GM19239 (cell line): ENCODE measurements around the gene SH3BGRL3.
"Not testable (repeated sequence)": the region's sequence is repeated elsewhere in the genome, so short reads cannot be mapped to it uniquely, and the experiment has no call there.

ENCODE experiments used
- DNase-seq: peaks from one replicate; pipeline ENCODE4 v3.0.0; 2011; ENCODE audit warnings: low spot score; ENCODE audit not compliant: insufficient read length
- FAIRE-seq: peaks from 2 replicates; lab custom pipeline; 2011; peaks lifted over from hg19 to GRCh38; lab: Jason Lieb, UNC

The SH3BGRL3 gene

DNA sequence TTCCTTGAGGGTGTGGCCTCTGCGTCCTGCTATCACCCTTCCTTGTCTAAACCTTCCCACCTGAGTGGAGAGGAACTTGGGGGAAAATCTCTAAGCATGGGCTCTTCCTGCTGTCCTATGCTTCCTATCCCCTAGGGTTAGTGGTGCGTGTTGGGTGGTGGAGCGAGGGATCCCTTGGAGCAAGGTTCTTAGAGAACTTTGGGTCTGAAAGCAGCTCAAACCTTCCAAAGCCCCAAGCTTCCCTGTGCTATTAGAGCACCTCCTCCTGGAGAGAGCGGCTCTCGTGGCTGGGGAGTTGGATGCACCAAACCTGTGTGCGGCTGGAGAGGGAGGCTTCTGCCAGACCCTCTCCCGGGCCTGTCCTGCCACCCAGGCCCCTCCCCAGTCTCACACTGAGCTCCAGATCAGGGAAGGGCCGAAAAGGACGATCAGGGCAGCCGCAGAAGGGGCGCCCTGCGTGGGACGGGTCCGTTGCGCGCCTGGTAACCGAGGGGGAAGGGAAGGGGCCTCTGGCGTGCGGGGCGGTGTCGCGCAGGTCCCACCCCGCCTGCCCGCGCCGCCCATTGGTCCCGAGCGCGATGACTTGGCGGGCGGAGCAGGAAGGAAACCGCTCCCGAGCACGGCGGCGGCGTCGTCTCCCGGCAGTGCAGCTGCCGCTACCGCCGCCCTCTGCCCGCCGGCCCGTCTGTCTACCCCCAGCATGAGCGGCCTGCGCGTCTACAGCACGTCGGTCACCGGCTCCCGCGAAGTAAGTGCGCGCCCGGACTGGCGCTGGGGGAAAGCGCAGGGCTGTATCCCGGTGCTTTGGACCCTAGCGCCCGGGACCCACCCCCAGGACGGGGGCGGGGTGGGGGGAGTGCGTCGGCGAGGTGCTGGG, at the start of gene SH3BGRL3:
Gene SH3BGRL3 (plus strand): TSS at position 631 of the 877 bp plus-strand sequence. CDS start 70 bp downstream, at position 701.
- DNase-seq: peak; percentile 90
- FAIRE-seq: peak; percentile 79

DNA sequence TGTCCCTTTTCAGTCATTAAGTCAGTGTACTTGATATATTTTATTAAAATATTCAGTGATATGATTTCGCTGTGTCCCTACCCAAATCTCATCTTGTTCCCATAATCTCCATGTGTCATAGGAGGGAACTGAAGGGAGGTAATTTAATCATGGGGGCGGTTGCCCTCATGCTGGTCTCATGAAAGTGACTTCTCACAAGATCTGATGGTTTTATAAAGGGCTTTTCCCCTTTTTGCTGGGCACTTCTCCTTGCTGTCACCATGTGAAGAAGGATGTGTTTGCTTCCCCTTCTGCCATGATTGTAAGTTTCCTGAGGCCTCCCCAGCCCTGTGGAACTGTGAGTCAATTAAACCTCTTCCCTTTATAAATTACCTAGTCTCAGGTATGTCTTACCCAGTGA, 49.2 kb upstream of the SH3BGRL3 start:
- not testable (repeated sequence) for FAIRE-seq, DNase-seq

- FAIRE-seq (peak; percentile 97), DNase-seq (peak; percentile 95)
Measured at GRCh38 chr1:26233903-26234643, 45.8 kb upstream of the SH3BGRL3 start, which contains the start of gene CEP85. TSS of gene CEP85 (plus strand) at chr1:26234200. CDS start at chr1:26239784, 5,584 bp downstream.

DNA sequence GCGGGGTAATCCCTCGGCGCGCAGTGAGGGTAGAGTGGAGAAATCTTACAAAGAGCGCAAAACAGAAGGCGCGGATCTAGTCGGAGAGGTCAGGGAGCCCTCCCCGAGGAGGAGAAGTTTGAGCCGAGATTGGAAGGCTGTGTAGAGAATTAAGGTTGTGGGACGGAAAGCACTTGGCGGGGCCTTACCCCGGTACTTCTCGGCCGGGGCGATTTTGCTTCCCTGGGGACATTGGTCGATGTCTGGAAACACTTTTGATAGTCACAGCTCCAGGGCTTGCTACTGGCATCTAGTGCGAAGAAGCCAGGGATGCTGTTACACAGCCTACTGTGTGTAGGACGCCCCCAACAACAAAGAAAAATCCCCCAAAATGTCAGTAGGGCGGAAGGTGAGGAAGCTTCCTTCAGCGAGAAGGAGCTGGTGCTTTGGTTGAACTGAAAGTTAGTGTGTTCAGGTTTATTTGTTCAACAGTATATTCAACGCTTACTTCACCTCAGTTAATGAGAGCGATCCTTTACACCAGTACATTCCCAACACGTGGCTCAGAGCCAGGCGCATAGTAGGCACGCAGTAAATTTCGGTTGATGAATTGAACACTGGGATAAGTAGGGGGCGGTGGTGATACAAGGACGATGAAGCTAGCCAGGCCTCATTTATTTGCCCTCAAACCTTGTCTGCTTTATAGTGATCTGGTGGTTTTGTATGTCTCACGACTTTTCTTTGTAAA, 45.1 kb upstream of the SH3BGRL3 start:
- FAIRE-seq (peak; percentile 86), DNase-seq (no peak)

GRCh38 chr1:26237230-26237966, 42.5 kb upstream of the SH3BGRL3 start:
- DNase-seq (no peak), FAIRE-seq (peak; percentile 44)

DNA sequence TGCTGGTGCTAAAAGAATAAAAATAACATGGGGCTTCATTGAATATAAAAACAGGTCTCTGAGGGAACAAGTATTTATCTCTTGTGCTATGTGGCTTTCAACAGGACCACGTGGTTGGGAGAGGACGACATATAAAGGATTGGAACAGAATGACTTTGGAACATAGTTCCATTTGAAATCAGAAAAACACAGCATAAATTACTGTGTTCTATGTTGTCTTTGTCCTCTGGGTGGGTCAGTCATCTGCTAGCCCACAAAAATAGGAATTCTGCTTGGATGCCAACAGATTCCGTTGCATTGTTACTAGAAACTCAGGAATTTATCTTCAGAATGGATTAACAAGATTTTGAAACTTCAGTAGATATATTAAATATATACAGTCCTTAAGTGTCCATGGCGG, 40.0 kb upstream of the SH3BGRL3 start:
- FAIRE-seq (no peak), DNase-seq (no peak)

DNA sequence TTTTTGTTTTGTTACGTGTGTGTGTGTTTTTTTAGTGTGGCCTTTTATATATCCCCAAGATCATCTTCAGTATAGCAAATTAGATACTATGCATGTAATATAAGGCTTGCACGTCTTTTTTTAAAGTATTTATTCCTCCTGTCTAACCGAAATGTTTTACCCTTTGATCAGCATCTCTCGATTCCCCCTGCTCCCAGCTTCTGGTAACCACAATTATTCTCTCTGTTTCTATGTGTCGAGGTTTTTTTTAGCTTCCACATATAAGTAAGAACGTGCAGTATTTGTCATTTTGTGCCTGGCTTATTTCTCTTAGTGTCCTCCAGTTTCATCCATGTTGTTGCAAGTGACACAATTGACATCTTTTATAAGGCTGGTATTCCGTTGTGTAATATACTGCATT, 27.2 kb upstream of the SH3BGRL3 start:
- FAIRE-seq (no peak), DNase-seq (no peak)

GRCh38 chr1:26254404-26254803, 25.5 kb upstream of the SH3BGRL3 start:
- no peak for FAIRE-seq
- no peak for DNase-seq

GRCh38 chr1:26257222-26257621, 22.7 kb upstream of the SH3BGRL3 start:
- DNase-seq (no peak), FAIRE-seq (no peak)

DNA sequence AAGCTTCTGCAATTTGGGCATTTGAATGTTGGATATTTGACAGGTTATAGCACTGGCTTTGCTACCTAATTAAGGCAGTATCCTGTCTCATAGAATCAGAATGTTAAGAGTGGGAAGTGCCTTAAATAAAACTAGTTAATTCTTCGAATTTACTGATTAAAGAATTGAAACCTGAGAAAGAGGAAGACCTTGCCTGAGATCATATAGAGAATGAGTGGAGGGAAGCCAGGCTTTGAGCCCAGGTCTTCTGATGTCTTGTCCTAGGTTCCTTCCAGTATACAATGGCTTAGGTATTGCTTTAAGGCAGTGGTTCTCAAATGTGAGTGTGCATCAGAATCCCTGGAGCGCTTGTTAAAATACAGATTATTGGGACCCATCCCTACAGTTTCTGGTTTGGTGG, 20.9 kb upstream of the SH3BGRL3 start:
- DNase-seq: no peak
- no peak for FAIRE-seq

DNA sequence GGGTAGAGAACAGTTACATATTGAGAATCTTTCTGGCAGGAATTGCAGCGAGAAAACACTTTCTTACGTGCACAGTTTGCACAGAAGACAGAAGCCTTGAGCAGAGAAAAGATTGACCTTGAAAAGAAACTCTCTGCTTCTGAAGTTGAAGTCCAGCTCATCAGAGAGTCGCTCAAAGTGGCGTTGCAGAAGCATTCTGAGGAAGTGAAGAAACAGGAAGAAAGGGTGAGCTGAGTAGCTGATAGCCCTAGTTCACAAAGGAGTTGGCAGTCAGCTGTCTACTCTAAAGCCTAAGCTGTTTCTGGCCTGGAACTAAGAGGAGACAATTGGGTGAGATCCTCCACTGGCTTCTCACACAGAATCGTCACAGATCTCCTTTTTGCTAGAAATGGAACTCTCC, 20.3 kb upstream of the SH3BGRL3 start:
- no peak for FAIRE-seq
- DNase-seq: no peak

- FAIRE-seq (no peak), DNase-seq (no peak)
Measured at GRCh38 chr1:26263212-26263611, 16.7 kb upstream of the SH3BGRL3 start.

- DNase-seq (no peak), FAIRE-seq (no peak)
Measured at GRCh38 chr1:26265405-26265804, 14.5 kb upstream of the SH3BGRL3 start.

DNA sequence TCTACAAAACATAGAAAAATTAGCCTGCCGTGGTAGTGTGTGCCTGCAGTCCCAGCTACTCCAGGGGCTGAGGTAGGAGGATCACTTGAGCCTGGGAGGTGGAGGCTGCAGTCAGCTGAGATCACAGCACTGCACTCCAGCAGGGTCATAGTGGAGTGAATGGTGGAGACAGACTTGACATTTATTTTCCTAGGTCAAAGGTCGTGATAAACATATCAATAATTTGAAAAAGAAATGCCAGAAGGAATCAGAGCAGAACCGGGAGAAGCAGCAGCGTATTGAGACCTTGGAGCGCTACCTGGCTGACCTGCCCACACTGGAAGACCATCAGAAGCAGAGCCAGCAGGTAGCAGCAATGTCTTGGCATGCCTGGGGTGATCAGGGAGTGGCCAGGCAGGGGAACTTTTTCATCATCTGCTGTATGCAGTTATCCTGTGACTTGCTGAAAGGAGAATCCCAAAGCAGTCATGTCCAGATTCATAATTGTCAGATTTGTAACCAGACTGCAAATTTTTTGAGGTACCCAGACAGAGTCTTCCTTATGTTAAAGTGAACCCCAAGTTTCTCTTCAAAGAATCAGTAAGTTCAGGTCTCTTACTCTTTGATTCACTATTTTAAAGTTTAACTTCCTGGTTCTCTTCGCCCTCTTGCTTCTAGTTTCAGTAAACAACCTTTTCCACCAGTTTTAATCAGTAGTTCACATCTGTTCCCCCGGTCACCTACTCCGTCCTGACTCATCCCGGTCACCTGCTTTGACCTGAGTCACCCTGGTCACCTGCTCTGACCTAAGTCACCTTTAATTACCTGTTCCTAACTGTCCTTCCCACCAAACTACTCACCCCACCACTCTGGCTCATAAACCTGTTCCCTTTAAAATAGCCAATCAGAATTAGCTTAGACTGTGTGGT, 11.3 kb upstream of the SH3BGRL3 start:
- no peak for DNase-seq
- no peak for FAIRE-seq

GRCh38 chr1:26269198-26269550, 10.7 kb upstream of the SH3BGRL3 start:
- DNase-seq (no peak), FAIRE-seq (no peak)

- DNase-seq: no peak
- no peak for FAIRE-seq
Measured at GRCh38 chr1:26274801-26275425, 5.0 kb upstream of the SH3BGRL3 start.

- FAIRE-seq (peak; percentile 86), DNase-seq (peak; percentile 75)
Measured at GRCh38 chr1:26275580-26276431, 4.1 kb upstream of the SH3BGRL3 start.

GRCh38 chr1:26276432-26276838, 3.5 kb upstream of the SH3BGRL3 start:
- FAIRE-seq (no peak), DNase-seq (no peak)
